Sigmoid colon (tissue), 3 donors: ENCODE measurements around the gene PSKH1.

ENCODE experiments used
- POLR2A ChIP-seq, 2 donors: fragments of 450-650 bp; IDR thresholded peaks; one replicate each; pipeline ENCODE4 v1.6.1; 2016; ENCODE audit warnings: antibody characterized with exemption in 2 of 2, mild to moderate bottlenecking in 2 of 2, moderate library complexity in 2 of 2
- TF ChIP-seq, protein P1 (sequence below), 4 experiments: fragments of 450-650 bp in 3 of 4; fragments of 200-600 bp in 1 of 4; IDR thresholded peaks; one replicate each; pipeline ENCODE4 v1.5.1; 2016 to 2019; ENCODE audit warnings: antibody characterized with exemption in 4 of 4, mild to moderate bottlenecking in 3 of 4, moderate library complexity in 2 of 4

DNA sequence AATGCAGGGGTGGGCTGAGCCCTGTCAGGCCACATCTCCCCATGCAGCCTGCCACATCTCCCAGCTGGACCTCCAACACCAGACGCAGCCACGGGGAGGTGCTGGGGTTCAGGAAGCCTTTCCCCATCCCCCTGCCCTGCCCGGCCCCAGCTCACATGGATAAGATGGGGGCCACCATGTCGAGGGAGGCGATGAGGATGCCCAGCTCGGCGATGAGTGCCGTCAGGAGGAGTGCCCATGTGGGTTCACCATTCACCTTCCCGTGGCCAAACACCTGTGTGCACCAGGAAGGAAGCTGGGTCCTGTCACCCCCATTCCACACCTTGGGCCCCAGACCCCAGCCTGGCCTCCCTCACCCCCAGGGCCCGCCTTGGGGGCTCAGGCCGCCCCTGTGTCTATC lies 56.6 kb downstream of the PSKH1 start:
- TF ChIP-seq POLR2A (IDR thresholded peaks at IDR 0.05), result no peak
- TF ChIP-seq, protein P1, sequence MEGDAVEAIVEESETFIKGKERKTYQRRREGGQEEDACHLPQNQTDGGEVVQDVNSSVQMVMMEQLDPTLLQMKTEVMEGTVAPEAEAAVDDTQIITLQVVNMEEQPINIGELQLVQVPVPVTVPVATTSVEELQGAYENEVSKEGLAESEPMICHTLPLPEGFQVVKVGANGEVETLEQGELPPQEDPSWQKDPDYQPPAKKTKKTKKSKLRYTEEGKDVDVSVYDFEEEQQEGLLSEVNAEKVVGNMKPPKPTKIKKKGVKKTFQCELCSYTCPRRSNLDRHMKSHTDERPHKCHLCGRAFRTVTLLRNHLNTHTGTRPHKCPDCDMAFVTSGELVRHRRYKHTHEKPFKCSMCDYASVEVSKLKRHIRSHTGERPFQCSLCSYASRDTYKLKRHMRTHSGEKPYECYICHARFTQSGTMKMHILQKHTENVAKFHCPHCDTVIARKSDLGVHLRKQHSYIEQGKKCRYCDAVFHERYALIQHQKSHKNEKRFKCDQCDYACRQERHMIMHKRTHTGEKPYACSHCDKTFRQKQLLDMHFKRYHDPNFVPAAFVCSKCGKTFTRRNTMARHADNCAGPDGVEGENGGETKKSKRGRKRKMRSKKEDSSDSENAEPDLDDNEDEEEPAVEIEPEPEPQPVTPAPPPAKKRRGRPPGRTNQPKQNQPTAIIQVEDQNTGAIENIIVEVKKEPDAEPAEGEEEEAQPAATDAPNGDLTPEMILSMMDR (IDR thresholded peaks at IDR 0.05), result no peak
